GM12878 (cell line): ENCODE results near the gene MAML2.
"Not testable (repeated sequence)": the region's sequence is repeated elsewhere in the genome, so short reads cannot be mapped to it uniquely, and the experiment has no call there.

Experiments
- ATF3 ChIP-seq: IDR thresholded peaks from 2 replicates; pipeline ENCODE4 v1.6.1; 2011; ENCODE audit warnings: low read depth, mild to moderate bottlenecking, low read length, moderate library complexity, borderline replicate concordance; ENCODE audit errors: extremely low read depth
- CBX5 ChIP-seq: sonication (generic); IDR thresholded peaks from 2 replicates; pipeline ENCODE4 v1.6.1; 2016; ENCODE audit warnings: low read depth, moderate library complexity, mild to moderate bottlenecking, inconsistent platforms
- CTCF ChIP-seq, 3 experiments: IDR thresholded peaks in 2 of 3; conservative IDR thresholded peaks in 1 of 3; 2 replicates each; pipeline ENCODE4 v1.5.1; 2011; ENCODE audit warnings: low read depth in 3 of 3, low read length in 3 of 3, mild to moderate bottlenecking in 3 of 3, control low read depth in 2 of 3, moderate library complexity in 2 of 3, inconsistent platforms in 1 of 3, mixed read lengths in 1 of 3; ENCODE audit not compliant: control insufficient read depth in 2 of 3, insufficient read depth in 1 of 3; ENCODE audit errors: extremely low read depth in 1 of 3
- EGR1 ChIP-seq, 2 experiments: IDR thresholded peaks; 1 replicate in 1 of 2; 2 replicates in 1 of 2; pipeline ENCODE4 v1.6.1; 2011 to 2012; ENCODE audit warnings: low read depth in 2 of 2, low read length in 2 of 2, borderline replicate concordance in 1 of 2, mild to moderate bottlenecking in 1 of 2, moderate library complexity in 1 of 2
- ELK1 ChIP-seq: IDR thresholded peaks from 2 replicates; pipeline ENCODE4 v1.6.1; 2012; ENCODE audit warnings: low read depth, low read length, improper control_type of control experiment
- NR2C2 ChIP-seq: IDR thresholded peaks from 2 replicates; pipeline ENCODE4 v1.6.1; 2011; ENCODE audit warnings: borderline replicate concordance, low read depth; ENCODE audit not compliant: control insufficient read depth, insufficient read length
- NRF1 ChIP-seq: conservative IDR thresholded peaks from 2 replicates; pipeline ENCODE4 v1.6.1; 2011; ENCODE audit warnings: mild to moderate bottlenecking, low read depth, low read length, improper control_type of control experiment
- POLR2AphosphoS5 ChIP-seq: IDR thresholded peaks from 2 replicates; pipeline ENCODE4 v1.6.1; 2011; ENCODE audit warnings: mild to moderate bottlenecking, low read length, inconsistent platforms
- RAD21 ChIP-seq: IDR thresholded peaks from 2 replicates; pipeline ENCODE4 v1.6.1; 2011; ENCODE audit warnings: mild to moderate bottlenecking, low read depth, low read length, moderate library complexity; ENCODE audit not compliant: insufficient read depth
- SIN3A ChIP-seq: IDR thresholded peaks from 2 replicates; pipeline ENCODE4 v1.6.1; 2012; ENCODE audit warnings: low read depth, low read length, improper control_type of control experiment
- SIX5 ChIP-seq: IDR thresholded peaks from 2 replicates; pipeline ENCODE4 v1.6.1; 2011; ENCODE audit warnings: mild to moderate bottlenecking, low read depth, low read length, moderate library complexity; ENCODE audit not compliant: severe bottlenecking
- SP1 ChIP-seq: IDR thresholded peaks from one replicate; pipeline ENCODE4 v1.6.1; 2011; ENCODE audit warnings: low read depth, low read length
- USF2 ChIP-seq: IDR thresholded peaks from 2 replicates; pipeline ENCODE4 v1.6.1; 2011; ENCODE audit warnings: low read depth, low read length, improper control_type of control experiment, borderline replicate concordance

GRCh38 chr11:96180937-96181336, 162.1 kb downstream of the MAML2 start:
- not testable (repeated sequence) for TF ChIP-seq SP1; ELK1; NRF1; RAD21; CTCF (IDR thresholded peaks at IDR 0.05 in 2 of 3, conservative IDR thresholded peaks at IDR 0.05 in 1 of 3; ENCODE audit: control insufficient read depth in 2 of 3, extremely low read depth in 1 of 3, insufficient read depth in 1 of 3, low read depth in 3 of 3, low read length in 3 of 3); POLR2AphosphoS5; EGR1 (IDR thresholded peaks at IDR 0.05; ENCODE audit: borderline replicate concordance in 1 of 2, low read depth in 2 of 2, low read length in 2 of 2); SIN3A; ATF3; CBX5; USF2; SIX5; NR2C2
